IMR-90 (cell line): ENCODE data around the gene PCNX4.

ENCODE experiments used
- BHLHE40 ChIP-seq: fragments of 150-350 bp; IDR thresholded peaks from 2 replicates; pipeline ENCODE4 v1.6.1; 2016; ENCODE audit warnings: mild to moderate bottlenecking, low read depth, low read length
- CEBPB ChIP-seq: IDR thresholded peaks from 2 replicates; pipeline ENCODE4 v1.6.1; 2012; ENCODE audit warnings: low read depth, low read length, improper control_type of control experiment
- CHD1 ChIP-seq: IDR thresholded peaks from 2 replicates; pipeline ENCODE4 v1.6.1; 2012; ENCODE audit warnings: low read depth, low read length, improper control_type of control experiment
- CTCF ChIP-seq: conservative IDR thresholded peaks from 2 replicates; pipeline ENCODE4 v1.5.1; 2012; ENCODE audit warnings: mild to moderate bottlenecking, low read depth, low read length, improper control_type of control experiment
- ELK1 ChIP-seq: fragments of 150-350 bp; IDR thresholded peaks from 2 replicates; pipeline ENCODE4 v1.6.1; 2016; ENCODE audit warnings: low read depth, mild to moderate bottlenecking, low read length, moderate library complexity, borderline replicate concordance
- MAFK ChIP-seq: IDR thresholded peaks from 2 replicates; pipeline ENCODE4 v1.6.1; 2012; ENCODE audit warnings: low read depth, low read length, improper control_type of control experiment
- MAZ ChIP-seq: IDR thresholded peaks from 2 replicates; pipeline ENCODE4 v1.6.1; 2012; ENCODE audit warnings: low read depth, mild to moderate bottlenecking, low read length, improper control_type of control experiment, moderate library complexity, borderline replicate concordance
- MXI1 ChIP-seq: IDR thresholded peaks from 2 replicates; pipeline ENCODE4 v1.6.1; 2012; ENCODE audit warnings: low read depth, mild to moderate bottlenecking, low read length, moderate library complexity, borderline replicate concordance
- NFE2L2 ChIP-seq: fragments of 150-350 bp; IDR thresholded peaks from 2 replicates; pipeline ENCODE4 v1.6.1; 2016; ENCODE audit warnings: low read depth, mild to moderate bottlenecking, low read length
- POLR2A ChIP-seq: IDR thresholded peaks from 2 replicates; pipeline ENCODE4 v1.6.1; 2012; ENCODE audit warnings: mild to moderate bottlenecking, low read depth, low read length
- RAD21 ChIP-seq: IDR thresholded peaks from 2 replicates; pipeline ENCODE4 v1.6.1; 2012; ENCODE audit warnings: low read length, improper control_type of control experiment
- RCOR1 ChIP-seq: IDR thresholded peaks from 2 replicates; pipeline ENCODE4 v1.6.1; 2012; ENCODE audit warnings: mild to moderate bottlenecking, low read length, improper control_type of control experiment; ENCODE audit not compliant: insufficient replicate concordance
- RFX5 ChIP-seq: IDR thresholded peaks from 2 replicates; pipeline ENCODE4 v1.8.0; 2012; ENCODE audit warnings: low read depth, mild to moderate bottlenecking, low read length, moderate library complexity
- USF2 ChIP-seq: fragments of 150-350 bp; IDR thresholded peaks from 2 replicates; pipeline ENCODE4 v1.6.1; 2017; ENCODE audit warnings: mild to moderate bottlenecking, antibody characterized with exemption, low read length, low read depth

GRCh38 chr14:60061371-60061770 lies 30.4 kb upstream of the PCNX4 start:
- TF ChIP-seq POLR2A, result no peak
- no peak for TF ChIP-seq CTCF
- TF ChIP-seq RFX5, result no peak
- TF ChIP-seq USF2, result no peak
- no peak for TF ChIP-seq BHLHE40
- TF ChIP-seq CHD1, result no peak
- TF ChIP-seq CEBPB, result no peak
- TF ChIP-seq RAD21, result no peak
- TF ChIP-seq MAZ, result no peak
- TF ChIP-seq MAFK, result no peak
- no peak for TF ChIP-seq MXI1
- no peak for TF ChIP-seq NFE2L2
- TF ChIP-seq RCOR1, result no peak
- no peak for TF ChIP-seq ELK1
